ENCODE measurements around the gene AFF1.

DNA sequence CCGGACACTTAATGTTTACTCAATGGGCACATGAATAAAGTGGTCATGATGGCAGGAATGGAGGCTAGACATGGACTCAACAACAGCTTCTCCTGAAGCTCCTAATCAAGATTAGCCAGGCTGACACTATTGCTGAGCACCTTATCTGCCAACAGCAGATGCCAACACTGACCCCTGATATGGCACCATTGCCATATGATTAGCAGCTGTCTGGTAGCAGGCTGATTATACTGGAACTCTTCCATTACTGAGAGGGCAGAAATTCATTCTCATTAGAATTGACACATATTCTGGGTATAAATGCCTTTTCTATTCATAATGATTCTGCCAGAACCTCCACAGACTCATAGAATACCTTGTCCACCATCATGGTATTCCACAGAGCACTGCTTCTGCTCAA is 18.4 kb upstream of the AFF1 start:
- TF ChIP-seq, protein P1, sequence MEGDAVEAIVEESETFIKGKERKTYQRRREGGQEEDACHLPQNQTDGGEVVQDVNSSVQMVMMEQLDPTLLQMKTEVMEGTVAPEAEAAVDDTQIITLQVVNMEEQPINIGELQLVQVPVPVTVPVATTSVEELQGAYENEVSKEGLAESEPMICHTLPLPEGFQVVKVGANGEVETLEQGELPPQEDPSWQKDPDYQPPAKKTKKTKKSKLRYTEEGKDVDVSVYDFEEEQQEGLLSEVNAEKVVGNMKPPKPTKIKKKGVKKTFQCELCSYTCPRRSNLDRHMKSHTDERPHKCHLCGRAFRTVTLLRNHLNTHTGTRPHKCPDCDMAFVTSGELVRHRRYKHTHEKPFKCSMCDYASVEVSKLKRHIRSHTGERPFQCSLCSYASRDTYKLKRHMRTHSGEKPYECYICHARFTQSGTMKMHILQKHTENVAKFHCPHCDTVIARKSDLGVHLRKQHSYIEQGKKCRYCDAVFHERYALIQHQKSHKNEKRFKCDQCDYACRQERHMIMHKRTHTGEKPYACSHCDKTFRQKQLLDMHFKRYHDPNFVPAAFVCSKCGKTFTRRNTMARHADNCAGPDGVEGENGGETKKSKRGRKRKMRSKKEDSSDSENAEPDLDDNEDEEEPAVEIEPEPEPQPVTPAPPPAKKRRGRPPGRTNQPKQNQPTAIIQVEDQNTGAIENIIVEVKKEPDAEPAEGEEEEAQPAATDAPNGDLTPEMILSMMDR (IDR thresholded peaks at IDR 0.05; ENCODE audit: low read depth, low read length, missing input control) = no peak
- TF ChIP-seq FOXA2 (IDR thresholded peaks at IDR 0.05) = no peak

Data from liver (tissue), 2 donors.